Calu3 (cell line): ENCODE results near the gene SPHKAP. TPM values are rescaled to one million over a fixed set of nuclear protein-coding genes. Genes with fewer than 3 reads are reported as not detected.

ENCODE experiments used
- BruUV-seq: library from RNA; stranded (reverse); fragments of 400-500 nt; replicated peaks from 2 replicates; lab custom pipeline; 2021; lab: Mats Ljungman, UMichigan
- CTCF ChIA-PET: fragments of 300-600 bp; sonication (Branson Sonifier 250); formaldehyde crosslinking; loops from one replicate; lab custom pipeline; 2022; ENCODE audit warnings: antibody characterized with exemption; lab: Charles Lee
- DNase-seq: peaks from one replicate; pipeline ENCODE4 v3.0.0; 2022
- H3K27ac Mint-ChIP-seq: one replicate; pipeline ENCODE4 v1.8.0; 2022; ENCODE audit warnings: mixed read lengths; ENCODE audit not compliant: unreplicated experiment
- H3K27me3 Mint-ChIP-seq: one replicate; pipeline ENCODE4 v1.8.0; 2022; ENCODE audit warnings: mixed read lengths; ENCODE audit not compliant: unreplicated experiment
- H3K36me3 Mint-ChIP-seq: one replicate; pipeline ENCODE4 v1.8.0; 2022; ENCODE audit warnings: mild to moderate bottlenecking, moderate library complexity, mixed read lengths; ENCODE audit not compliant: insufficient read depth, unreplicated experiment
- H3K4me1 Mint-ChIP-seq: one replicate; pipeline ENCODE4 v1.8.0; 2022; ENCODE audit warnings: mild to moderate bottlenecking, low read depth, mixed read lengths; ENCODE audit not compliant: unreplicated experiment
- H3K4me3 Mint-ChIP-seq: one replicate; pipeline ENCODE4 v1.8.0; 2022; ENCODE audit warnings: mild to moderate bottlenecking, low read depth, moderate library complexity, mixed read lengths; ENCODE audit not compliant: unreplicated experiment
- H3K9me3 Mint-ChIP-seq: one replicate; pipeline ENCODE4 v1.8.0; 2022; ENCODE audit warnings: low read depth, mixed read lengths; ENCODE audit not compliant: unreplicated experiment
- CTCF ChIP-seq: fragments of 200-600 bp; IDR thresholded peaks from one replicate; pipeline ENCODE4 v1.8.0; 2022; ENCODE audit warnings: antibody characterized with exemption; ENCODE audit not compliant: unreplicated experiment
- intact Hi-C: fragments of 100-400 bp; cut with micrococcal nuclease; formaldehyde crosslinking; loops from one replicate; pipeline ENCODE4 v1.10.0; 2022; ENCODE audit not compliant: unreplicated experiment
- total RNA-seq: library from RNA; stranded (reverse); gene quantifications from 2 replicates; pipeline ENCODE4 v1.2.3, GENCODE V29; 2022

The SPHKAP gene
- total RNA-seq, 1 experiment from 2014 or later = not detected

DNA sequence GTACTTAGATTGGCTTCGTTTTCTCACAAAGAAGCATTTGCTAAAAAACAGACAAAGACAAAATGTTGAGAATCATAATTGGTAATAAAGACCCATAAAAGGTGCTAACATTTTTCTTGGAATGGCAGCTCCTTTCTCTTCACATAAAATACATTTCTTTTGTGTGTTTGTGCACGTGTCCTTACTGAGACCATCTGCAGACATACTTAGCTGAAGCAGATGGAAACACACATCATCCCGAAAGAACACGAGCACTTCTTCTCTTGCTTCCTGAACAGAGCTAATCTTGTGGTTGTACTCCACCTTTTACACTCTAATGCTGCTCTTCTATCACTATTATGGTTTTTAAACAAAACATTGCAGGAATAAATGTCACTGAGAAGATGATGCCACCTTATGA is 142.5 kb downstream of the SPHKAP start:
- no peak for DNase-seq
- H3K4me3 Mint-ChIP-seq = no peak overlapping the region
- no peak overlapping the region for H3K27ac Mint-ChIP-seq
- peaks cover 10% of the 10 kb centered on the region for H3K4me1 Mint-ChIP-seq
- CTCF ChIA-PET = interaction anchor here (1.7 kb wide), 1 partner anchor 148 kb away, joined by 3 read pairs; no protein-coding TSS in a partner anchor
- TF ChIP-seq CTCF = no peak
- BruUV-seq = no TSS peak
- H3K36me3 Mint-ChIP-seq = no peaks in the 10 kb centered on the region
- no peaks in the 10 kb centered on the region for H3K9me3 Mint-ChIP-seq
- no peaks in the 10 kb centered on the region for H3K27me3 Mint-ChIP-seq
- intact Hi-C loops = loop anchor here (1.0 kb wide), 1 partner anchor 149 kb away; no protein-coding TSS in a partner anchor

GRCh38 chr2:228037915-228038314 is 143.6 kb downstream of the SPHKAP start:
- no peak for TF ChIP-seq CTCF
- Mint-ChIP-seq H3K27ac (no peak overlapping the region), H3K4me3 (no peak overlapping the region), H3K36me3 (no peaks in the 10 kb centered on the region), H3K9me3 (no peaks in the 10 kb centered on the region), H3K27me3 (no peaks in the 10 kb centered on the region), H3K4me1 (peaks cover 10% of the 10 kb centered on the region)
- intact Hi-C loops = no loop called here
- no TSS peak for BruUV-seq
- CTCF ChIA-PET = interaction anchor here (1.7 kb wide), 1 partner anchor 147 kb away, joined by 3 read pairs; no protein-coding TSS in a partner anchor
- no peak for DNase-seq

GRCh38 chr2:228023619-228024018 is 157.9 kb downstream of the SPHKAP start:
- Mint-ChIP-seq H3K27ac (no peak overlapping the region), H3K36me3 (no peaks in the 10 kb centered on the region), H3K4me1 (no peaks in the 10 kb centered on the region), H3K27me3 (peaks cover 11% of the 10 kb centered on the region), H3K4me3 (no peak overlapping the region), H3K9me3 (no peaks in the 10 kb centered on the region)
- intact Hi-C loops = no loop called here
- CTCF ChIA-PET = no interaction called here
- no TSS peak for BruUV-seq
- TF ChIP-seq CTCF = no peak
- DNase-seq = no peak

DNA sequence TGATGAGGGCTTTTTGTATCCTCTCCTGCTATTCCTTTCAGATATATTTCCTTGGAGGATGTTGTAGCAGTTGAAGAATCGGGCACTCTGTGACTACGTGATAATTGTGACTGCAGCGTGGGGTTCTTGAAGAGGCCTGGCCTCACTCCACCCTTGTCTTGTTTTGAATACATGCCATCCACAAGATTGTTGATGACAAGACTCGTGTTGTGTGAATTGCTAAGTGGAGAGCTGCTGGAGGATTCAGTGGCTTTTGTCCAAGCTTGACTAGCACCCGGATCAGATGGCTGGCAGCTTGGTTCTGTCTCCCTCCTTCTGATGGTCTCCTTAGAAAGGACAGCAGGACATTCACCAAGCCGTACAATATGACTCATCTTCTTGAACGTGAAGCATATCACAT is 163.2 kb downstream of the SPHKAP start:
- intact Hi-C loops = no loop called here
- no TSS peak for BruUV-seq
- peaks cover 11% of the 10 kb centered on the region for H3K27me3 Mint-ChIP-seq
- no peaks in the 10 kb centered on the region for H3K4me1 Mint-ChIP-seq
- no peaks in the 10 kb centered on the region for H3K36me3 Mint-ChIP-seq
- no peak overlapping the region for H3K4me3 Mint-ChIP-seq
- H3K9me3 Mint-ChIP-seq = no peaks in the 10 kb centered on the region
- no peak for DNase-seq
- TF ChIP-seq CTCF = no peak
- H3K27ac Mint-ChIP-seq = no peak overlapping the region
- CTCF ChIA-PET = no interaction called here
